GM12878 (cell line): ENCODE results near the gene ZSCAN10. TPM values are rescaled to one million over a fixed set of nuclear protein-coding genes. Genes with fewer than 3 reads are reported as not detected.

Experiments
- MTA3 ChIP-seq: IDR thresholded peaks from 2 replicates; pipeline ENCODE4 v1.6.1; 2012; ENCODE audit warnings: low read length, inconsistent platforms, borderline replicate concordance
- NR2C2 ChIP-seq: IDR thresholded peaks from 2 replicates; pipeline ENCODE4 v1.6.1; 2011; ENCODE audit warnings: borderline replicate concordance, low read depth; ENCODE audit not compliant: control insufficient read depth, insufficient read length
- SMARCA5 ChIP-seq: fragments of 450-650 bp; IDR thresholded peaks from 2 replicates; pipeline ENCODE4 v1.6.1; 2017; ENCODE audit warnings: mild to moderate bottlenecking
- polyA plus RNA-seq, 11 experiments: library from polyadenylated mRNA; depleted of rRNA in 4 of 11; unstranded in 6 of 11; stranded (reverse) in 5 of 11; fragments of >200 nt; fragmentation: Nextera tagmentation in 4 of 11; fragmentation: Illumina TruSeq in 1 of 11; extraction: Ambion mirVana in 4 of 11; extraction: Trizol in 1 of 11; gene quantifications; 1 replicate in 1 of 11; 2 replicates in 10 of 11; pipeline versions ENCODE4 v1.2.1 to v1.2.3, GENCODE V29; 2011 to 2016; ENCODE audit warnings: inconsistent platforms in 2 of 11, missing spikeins in 2 of 11, low read depth in 1 of 11
- total RNA-seq, 4 experiments: library from RNA; depleted of rRNA in 3 of 4; stranded (reverse); fragments of >200 nt in 3 of 4; fragmentation: Illumina TruSeq in 1 of 4; extraction: Trizol in 1 of 4; gene quantifications; 2 replicates each; pipeline versions ENCODE4 v1.2.1 to v1.2.3, GENCODE V29; 2013 to 2021
- TF ChIP-seq, protein P1 (sequence below): fragments of 450-650 bp; IDR thresholded peaks from 2 replicates; pipeline ENCODE4 v1.6.1; 2017; ENCODE audit warnings: mild to moderate bottlenecking, moderate library complexity
- TF ChIP-seq, protein P2 (sequence below): fragments of 450-650 bp; formaldehyde crosslinking; IDR thresholded peaks from 2 replicates; pipeline ENCODE4 v1.4.0; 2022; ENCODE audit warnings: mild to moderate bottlenecking, moderate library complexity
- TF ChIP-seq, protein P3 (sequence below): fragments of 450-650 bp; IDR thresholded peaks from 2 replicates; pipeline ENCODE4 v1.6.1; 2016; ENCODE audit warnings: mild to moderate bottlenecking
- TF ChIP-seq, protein P4 (sequence below): fragments of 450-650 bp; IDR thresholded peaks from 2 replicates; pipeline ENCODE4 v1.6.1; 2017; ENCODE audit warnings: borderline replicate concordance

ZSCAN10 gene
- total and polyA plus RNA-seq, 10 of the 15 experiments (the other 5 are each of a cell fraction or from before 2014, with no cell fraction given): 0.06 to 0.33 TPM; not detected in 8

DNA sequence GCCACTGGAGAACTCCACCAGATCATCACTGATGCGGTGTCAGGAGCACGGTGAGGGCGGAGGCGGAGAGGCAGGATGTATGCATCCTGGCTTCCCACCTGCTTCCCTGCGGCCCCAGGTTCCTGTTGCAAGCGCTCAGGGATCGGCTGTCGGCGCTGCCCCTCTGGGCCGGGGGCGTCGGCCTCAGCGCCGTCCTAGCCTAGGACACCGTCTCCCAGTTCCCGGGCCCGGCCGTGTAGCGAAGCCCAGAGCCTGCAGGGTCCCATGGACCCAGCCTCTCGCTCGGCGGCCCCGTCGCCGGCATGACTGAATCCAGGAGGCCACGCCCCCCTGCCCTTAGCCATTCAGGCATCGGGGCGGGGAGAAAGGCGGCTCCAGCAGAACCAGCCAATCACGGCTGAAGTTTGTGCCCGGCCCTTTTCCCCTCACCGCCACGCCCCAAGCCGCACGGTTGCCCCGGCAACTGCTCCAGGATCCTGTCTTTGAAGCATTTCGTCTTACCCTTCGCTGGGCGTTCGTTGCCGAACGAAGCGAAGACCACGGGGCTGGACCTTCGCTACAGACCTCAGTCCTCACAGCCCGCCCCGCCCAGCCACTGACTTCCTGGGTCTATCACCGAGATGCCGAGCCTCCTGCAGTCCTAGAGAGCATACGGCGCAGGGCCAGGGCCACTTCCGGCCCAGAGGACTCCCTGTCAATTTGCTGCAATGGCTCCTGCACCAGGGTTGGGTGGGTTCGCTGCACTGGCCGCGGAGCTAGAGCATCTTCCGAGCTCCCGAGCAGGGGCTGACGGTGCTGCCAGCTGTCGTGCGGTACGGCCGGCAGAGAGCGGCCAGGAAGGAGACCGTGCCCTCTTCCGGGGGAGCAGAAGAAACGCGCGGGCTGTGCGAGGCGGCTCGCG, 25.1 kb upstream of the ZSCAN10 start (continued):
- TF ChIP-seq, protein P1, sequence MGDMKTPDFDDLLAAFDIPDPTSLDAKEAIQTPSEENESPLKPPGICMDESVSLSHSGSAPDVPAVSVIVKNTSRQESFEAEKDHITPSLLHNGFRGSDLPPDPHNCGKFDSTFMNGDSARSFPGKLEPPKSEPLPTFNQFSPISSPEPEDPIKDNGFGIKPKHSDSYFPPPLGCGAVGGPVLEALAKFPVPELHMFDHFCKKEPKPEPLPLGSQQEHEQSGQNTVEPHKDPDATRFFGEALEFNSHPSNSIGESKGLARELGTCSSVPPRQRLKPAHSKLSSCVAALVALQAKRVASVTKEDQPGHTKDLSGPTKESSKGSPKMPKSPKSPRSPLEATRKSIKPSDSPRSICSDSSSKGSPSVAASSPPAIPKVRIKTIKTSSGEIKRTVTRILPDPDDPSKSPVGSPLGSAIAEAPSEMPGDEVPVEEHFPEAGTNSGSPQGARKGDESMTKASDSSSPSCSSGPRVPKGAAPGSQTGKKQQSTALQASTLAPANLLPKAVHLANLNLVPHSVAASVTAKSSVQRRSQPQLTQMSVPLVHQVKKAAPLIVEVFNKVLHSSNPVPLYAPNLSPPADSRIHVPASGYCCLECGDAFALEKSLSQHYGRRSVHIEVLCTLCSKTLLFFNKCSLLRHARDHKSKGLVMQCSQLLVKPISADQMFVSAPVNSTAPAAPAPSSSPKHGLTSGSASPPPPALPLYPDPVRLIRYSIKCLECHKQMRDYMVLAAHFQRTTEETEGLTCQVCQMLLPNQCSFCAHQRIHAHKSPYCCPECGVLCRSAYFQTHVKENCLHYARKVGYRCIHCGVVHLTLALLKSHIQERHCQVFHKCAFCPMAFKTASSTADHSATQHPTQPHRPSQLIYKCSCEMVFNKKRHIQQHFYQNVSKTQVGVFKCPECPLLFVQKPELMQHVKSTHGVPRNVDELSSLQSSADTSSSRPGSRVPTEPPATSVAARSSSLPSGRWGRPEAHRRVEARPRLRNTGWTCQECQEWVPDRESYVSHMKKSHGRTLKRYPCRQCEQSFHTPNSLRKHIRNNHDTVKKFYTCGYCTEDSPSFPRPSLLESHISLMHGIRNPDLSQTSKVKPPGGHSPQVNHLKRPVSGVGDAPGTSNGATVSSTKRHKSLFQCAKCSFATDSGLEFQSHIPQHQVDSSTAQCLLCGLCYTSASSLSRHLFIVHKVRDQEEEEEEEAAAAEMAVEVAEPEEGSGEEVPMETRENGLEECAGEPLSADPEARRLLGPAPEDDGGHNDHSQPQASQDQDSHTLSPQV: no peak
- TF ChIP-seq SMARCA5 (peak; percentile 85; the same call in 1 of the 2 replicates), MTA3 (no peak), NR2C2 (no peak)
- TF ChIP-seq, protein P2, sequence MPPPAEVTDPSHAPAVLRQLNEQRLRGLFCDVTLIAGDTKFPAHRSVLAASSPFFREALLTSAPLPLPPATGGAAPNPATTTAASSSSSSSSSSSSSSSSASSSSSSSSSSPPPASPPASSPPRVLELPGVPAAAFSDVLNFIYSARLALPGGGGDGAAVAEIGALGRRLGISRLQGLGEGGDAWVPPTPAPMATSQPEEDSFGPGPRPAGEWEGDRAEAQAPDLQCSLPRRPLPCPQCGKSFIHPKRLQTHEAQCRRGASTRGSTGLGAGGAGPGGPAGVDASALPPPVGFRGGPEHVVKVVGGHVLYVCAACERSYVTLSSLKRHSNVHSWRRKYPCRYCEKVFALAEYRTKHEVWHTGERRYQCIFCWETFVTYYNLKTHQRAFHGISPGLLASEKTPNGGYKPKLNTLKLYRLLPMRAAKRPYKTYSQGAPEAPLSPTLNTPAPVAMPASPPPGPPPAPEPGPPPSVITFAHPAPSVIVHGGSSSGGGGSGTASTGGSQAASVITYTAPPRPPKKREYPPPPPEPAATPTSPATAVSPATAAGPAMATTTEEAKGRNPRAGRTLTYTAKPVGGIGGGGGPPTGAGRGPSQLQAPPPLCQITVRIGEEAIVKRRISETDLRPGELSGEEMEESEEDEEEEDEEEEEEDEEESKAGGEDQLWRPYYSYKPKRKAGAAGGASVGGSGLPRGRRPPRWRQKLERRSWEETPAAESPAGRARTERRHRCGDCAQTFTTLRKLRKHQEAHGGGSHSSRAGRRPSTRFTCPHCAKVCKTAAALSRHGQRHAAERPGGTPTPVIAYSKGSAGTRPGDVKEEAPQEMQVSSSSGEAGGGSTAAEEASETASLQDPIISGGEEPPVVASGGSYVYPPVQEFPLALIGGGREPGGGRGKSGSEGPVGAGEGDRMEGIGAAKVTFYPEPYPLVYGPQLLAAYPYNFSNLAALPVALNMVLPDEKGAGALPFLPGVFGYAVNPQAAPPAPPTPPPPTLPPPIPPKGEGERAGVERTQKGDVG (CRISPR knock-in tag): no peak
- TF ChIP-seq, protein P3, sequence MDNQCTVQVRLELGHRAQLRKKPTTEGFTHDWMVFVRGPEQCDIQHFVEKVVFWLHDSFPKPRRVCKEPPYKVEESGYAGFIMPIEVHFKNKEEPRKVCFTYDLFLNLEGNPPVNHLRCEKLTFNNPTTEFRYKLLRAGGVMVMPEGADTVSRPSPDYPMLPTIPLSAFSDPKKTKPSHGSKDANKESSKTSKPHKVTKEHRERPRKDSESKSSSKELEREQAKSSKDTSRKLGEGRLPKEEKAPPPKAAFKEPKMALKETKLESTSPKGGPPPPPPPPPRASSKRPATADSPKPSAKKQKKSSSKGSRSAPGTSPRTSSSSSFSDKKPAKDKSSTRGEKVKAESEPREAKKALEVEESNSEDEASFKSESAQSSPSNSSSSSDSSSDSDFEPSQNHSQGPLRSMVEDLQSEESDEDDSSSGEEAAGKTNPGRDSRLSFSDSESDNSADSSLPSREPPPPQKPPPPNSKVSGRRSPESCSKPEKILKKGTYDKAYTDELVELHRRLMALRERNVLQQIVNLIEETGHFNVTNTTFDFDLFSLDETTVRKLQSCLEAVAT: no peak
- TF ChIP-seq, protein P4, sequence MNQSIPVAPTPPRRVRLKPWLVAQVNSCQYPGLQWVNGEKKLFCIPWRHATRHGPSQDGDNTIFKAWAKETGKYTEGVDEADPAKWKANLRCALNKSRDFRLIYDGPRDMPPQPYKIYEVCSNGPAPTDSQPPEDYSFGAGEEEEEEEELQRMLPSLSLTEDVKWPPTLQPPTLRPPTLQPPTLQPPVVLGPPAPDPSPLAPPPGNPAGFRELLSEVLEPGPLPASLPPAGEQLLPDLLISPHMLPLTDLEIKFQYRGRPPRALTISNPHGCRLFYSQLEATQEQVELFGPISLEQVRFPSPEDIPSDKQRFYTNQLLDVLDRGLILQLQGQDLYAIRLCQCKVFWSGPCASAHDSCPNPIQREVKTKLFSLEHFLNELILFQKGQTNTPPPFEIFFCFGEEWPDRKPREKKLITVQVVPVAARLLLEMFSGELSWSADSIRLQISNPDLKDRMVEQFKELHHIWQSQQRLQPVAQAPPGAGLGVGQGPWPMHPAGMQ: no peak
